Spleen (tissue), 11 donors: Measurements from ENCODE around the gene ZNF609. TPM values are rescaled to one million over a fixed set of nuclear protein-coding genes. Genes with fewer than 3 reads are reported as not detected.
A peak's percentile ranks its signal among the peaks of the same experiment; 100 is the strongest.

Experiments used
- DNase-seq: peaks from one replicate; pipeline ENCODE4 v3.0.0-alpha.2; 2020
- H3K27ac ChIP-seq, 8 donors: fragments of 200-600 bp; sonication (generic) in 7 of 8; 1 replicate in 4 of 8; 2 replicates in 4 of 8; pipeline versions ENCODE4 v1.5.0 to v1.8.0; 2016 to 2021; ENCODE audit warnings: inconsistent platforms in 4 of 8, mild to moderate bottlenecking in 4 of 8, moderate library complexity in 1 of 8
- H3K27me3 ChIP-seq, 7 donors: fragments of 200-600 bp; sonication (generic) in 6 of 7; replicated peaks in 1 of 7; 1 replicate in 4 of 7; 2 replicates in 3 of 7; pipeline versions ENCODE4 v1.5.0 to v1.8.0; 2016 to 2021; ENCODE audit warnings: inconsistent platforms in 3 of 7, mild to moderate bottlenecking in 1 of 7
- H3K36me3 ChIP-seq, 6 donors: fragments of 200-600 bp; sonication (generic) in 5 of 6; 1 replicate in 4 of 6; 2 replicates in 2 of 6; pipeline versions ENCODE4 v1.5.0 to v1.8.0; 2016 to 2021; ENCODE audit warnings: inconsistent platforms in 2 of 6
- H3K4me1 ChIP-seq, 6 donors: fragments of 200-600 bp; sonication (generic) in 5 of 6; 1 replicate in 3 of 6; 2 replicates in 3 of 6; pipeline versions ENCODE4 v1.5.0 to v1.8.0; 2016 to 2021; ENCODE audit warnings: inconsistent platforms in 3 of 6
- H3K4me3 ChIP-seq, 8 donors: fragments of 200-600 bp; sonication (generic) in 7 of 8; 1 replicate in 4 of 8; 2 replicates in 4 of 8; pipeline versions ENCODE4 v1.5.0 to v1.8.0; 2016 to 2021; ENCODE audit warnings: inconsistent platforms in 4 of 8, mild to moderate bottlenecking in 4 of 8, moderate library complexity in 2 of 8
- H3K9me3 ChIP-seq, 8 donors: fragments of 200-600 bp; sonication (generic) in 7 of 8; 1 replicate in 4 of 8; 2 replicates in 4 of 8; pipeline versions ENCODE4 v1.5.0 to v1.8.0; 2016 to 2021; ENCODE audit warnings: inconsistent platforms in 4 of 8
- CTCF ChIP-seq, 11 experiments: fragments of 200-600 bp in 7 of 11; fragments of 450-650 bp in 4 of 11; sonication (generic) in 4 of 11; IDR thresholded peaks in 8 of 11; conservative IDR thresholded peaks in 3 of 11; 1 replicate in 7 of 11; 2 replicates in 4 of 11; pipeline versions ENCODE4 v1.4.0 to v1.8.0; 2016 to 2021; ENCODE audit warnings: antibody characterized with exemption in 11 of 11, inconsistent platforms in 4 of 11, mild to moderate bottlenecking in 1 of 11
- POLR2A ChIP-seq, 3 donors: fragments of 450-650 bp; IDR thresholded peaks; one replicate each; pipeline ENCODE4 v1.5.1; 2017; ENCODE audit warnings: antibody characterized with exemption in 3 of 3, mild to moderate bottlenecking in 1 of 3
- POLR2AphosphoS5 ChIP-seq, 3 donors: sonication (generic); formaldehyde crosslinking; IDR thresholded peaks; one replicate each; pipeline ENCODE4 v1.5.1; 2017; ENCODE audit warnings: antibody characterized with exemption in 3 of 3
- WGBS, 5 donors: extraction: QIAGEN DNeasy Blood & Tissue Kit in 3 of 5; methylation state at CpG; one replicate each; pipeline versions ENCODE4 v1.1.5 to v1.1.7; 2013 to 2018; 5-methylcytosine and 5-hydroxymethylcytosine counted together
- intact Hi-C: fragments of 100-400 bp; cut with DNase I; formaldehyde crosslinking; loops from one replicate; pipeline ENCODE4 v1.15.0; 2023; ENCODE audit warnings: low total_unique reads
- polyA plus RNA-seq, 3 donors: library from polyadenylated mRNA; stranded (reverse); fragments of 200-250 nt; gene quantifications; one replicate each; pipeline ENCODE4 v1.2.1, GENCODE V29; 2013
- total RNA-seq, 7 donors: library from RNA; depleted of rRNA in 3 of 7; stranded (reverse); fragments of >200 nt in 3 of 7; fragmentation: NEBNext Ultra II Directional in 4 of 7; extraction: Animal tissue kit (Norgen Biotek cat#: 25700) in 4 of 7; gene quantifications; one replicate each; pipeline versions ENCODE4 v1.1.0 to v1.2.1, GENCODE V29; 2016 to 2021
- donor health status: healthy with polysubstance abuse.
- donor health status: DM: no; HTN: no; CAD: no; lungs with moderate emphysema.
- donor health status: DM: no; HTN: no; CAD: no.
- donor health status: Bipolar disorder and iron deficiency.
- donor health status: healthy.
- donor health status: DM: no; HTN: no; CAD: no.
- donor health status: DM: yes; HTN: yes; CAD: no.

ZNF609 gene
- total and polyA plus RNA-seq, 10 donors = 2.4 to 55.7 (median 38.8) TPM

DNA sequence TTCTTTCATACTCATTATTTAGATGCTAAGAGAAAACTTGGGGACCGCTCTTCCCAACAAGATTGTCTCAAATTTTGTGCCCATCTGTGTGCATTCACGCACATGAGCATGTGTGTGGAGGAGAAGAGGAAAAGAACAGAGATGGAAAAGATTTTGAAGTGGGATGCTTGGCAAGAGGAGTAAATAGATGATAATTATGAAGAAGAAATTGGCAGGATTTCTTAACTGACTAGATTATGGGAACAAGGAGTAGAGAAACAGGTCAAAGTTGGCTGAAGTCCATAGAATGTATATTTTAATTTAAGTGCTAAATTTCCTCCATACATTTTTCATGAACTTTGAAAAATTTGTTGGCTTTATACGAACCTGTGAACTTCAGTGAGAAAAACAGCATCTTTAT is 100.1 kb downstream of the ZNF609 start:
- Histone ChIP-seq H3K4me3 (no peak overlapping the region), H3K36me3 (peaks cover 0 to 11% (median 0%) of the 10 kb centered on the region in 6 donors), H3K27ac (no peak overlapping the region), H3K4me1 (peaks cover 12 to 50% (median 20%) of the 10 kb centered on the region in 6 donors), H3K27me3 (no peaks in the 10 kb centered on the region), H3K9me3 (no peaks in the 10 kb centered on the region)
- TF ChIP-seq POLR2AphosphoS5 (IDR thresholded peaks at IDR 0.05) (no peak), POLR2A (IDR thresholded peaks at IDR 0.05) (no peak), CTCF (IDR thresholded peaks at IDR 0.05 in 8 of 11, conservative IDR thresholded peaks at IDR 0.05 in 3 of 11) (no peak)
- intact Hi-C loops = no loop called here
- DNase-seq = no peak
- 92 to 97% (median 94%) methylated on average over 3 of the region's 3 CpGs for WGBS, 5 donors

GRCh38 chr15:64560998-64561397 is 100.6 kb downstream of the ZNF609 start:
- intact Hi-C loops = no loop called here
- peaks cover 0 to 11% (median 0%) of the 10 kb centered on the region in 6 donors for H3K36me3 ChIP-seq
- H3K4me1 ChIP-seq = peaks cover 12 to 53% (median 20%) of the 10 kb centered on the region in 6 donors
- TF ChIP-seq POLR2AphosphoS5 (IDR thresholded peaks at IDR 0.05) = no peak
- no peak for TF ChIP-seq POLR2A (IDR thresholded peaks at IDR 0.05)
- no peak for TF ChIP-seq CTCF (IDR thresholded peaks at IDR 0.05 in 8 of 11, conservative IDR thresholded peaks at IDR 0.05 in 3 of 11)
- no peaks in the 10 kb centered on the region for H3K27me3 ChIP-seq
- no peak overlapping the region for H3K27ac ChIP-seq
- DNase-seq = no peak
- H3K4me3 ChIP-seq = no peak overlapping the region
- 57 to 76% (median 63%) methylated on average over 2 of the region's 2 CpGs for WGBS, 5 donors
- H3K9me3 ChIP-seq = no peaks in the 10 kb centered on the region

DNA sequence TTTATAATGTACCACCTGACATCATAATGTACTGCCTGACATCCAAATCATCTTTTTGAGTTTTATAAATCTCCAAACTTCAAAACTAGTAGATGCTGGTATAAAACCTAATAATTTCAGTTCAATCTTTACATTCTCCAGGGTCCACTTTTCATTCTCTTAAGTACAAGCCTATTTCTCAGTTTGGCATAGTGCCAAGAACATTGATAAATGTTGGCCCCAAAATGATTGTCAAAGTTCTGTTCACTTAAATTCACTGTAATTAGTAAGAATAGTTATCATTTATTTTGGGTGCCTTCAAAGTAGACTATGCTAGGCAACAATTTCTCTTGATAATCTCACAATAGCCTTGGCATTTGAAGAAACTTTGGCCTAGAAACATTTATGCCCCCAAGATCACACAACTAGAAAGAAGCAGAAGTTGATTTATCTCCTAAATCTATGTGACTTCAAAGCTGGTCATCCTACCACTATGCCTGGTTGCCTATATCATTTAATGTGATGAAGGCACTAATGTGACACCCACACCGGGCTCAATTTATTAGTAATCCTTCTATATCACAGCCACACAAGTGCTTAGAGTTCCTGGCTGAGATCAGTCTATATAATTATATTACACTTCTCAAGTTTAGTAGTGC is 101.7 kb downstream of the ZNF609 start:
- H3K4me3 ChIP-seq = no peak overlapping the region
- H3K9me3 ChIP-seq = no peaks in the 10 kb centered on the region
- peaks cover 0 to 20% (median 0%) of the 10 kb centered on the region in 6 donors for H3K36me3 ChIP-seq
- no peaks in the 10 kb centered on the region for H3K27me3 ChIP-seq
- no peak for TF ChIP-seq CTCF (IDR thresholded peaks at IDR 0.05 in 8 of 11, conservative IDR thresholded peaks at IDR 0.05 in 3 of 11)
- no peak for TF ChIP-seq POLR2A (IDR thresholded peaks at IDR 0.05)
- TF ChIP-seq POLR2AphosphoS5 (IDR thresholded peaks at IDR 0.05) = no peak
- H3K27ac ChIP-seq = no peak overlapping the region
- DNase-seq = no peak
- WGBS, 5 donors = 83 to 96% (median 90%) methylated on average over 1 of the region's 1 CpG
- H3K4me1 ChIP-seq = peaks cover 18 to 64% (median 28%) of the 10 kb centered on the region in 6 donors
- intact Hi-C loops = no loop called here

DNA sequence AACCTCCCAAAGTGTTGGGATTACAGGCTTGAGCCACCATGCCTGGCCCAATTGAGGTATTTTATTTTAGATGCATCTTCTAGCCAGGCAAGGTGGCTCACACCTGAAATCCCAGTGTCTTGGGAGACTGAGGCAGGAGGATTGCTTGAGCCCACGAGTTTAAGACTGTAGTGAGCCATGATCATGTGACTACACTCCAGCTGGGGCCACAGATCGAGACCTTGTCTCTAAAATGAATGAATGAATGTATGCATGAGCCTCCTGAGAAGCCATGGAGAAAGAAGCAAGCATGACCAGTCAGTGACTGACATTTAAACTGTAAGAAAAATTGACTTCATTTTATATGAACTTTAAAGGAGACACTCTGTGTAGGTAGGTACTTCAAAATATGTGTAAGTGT is 105.7 kb downstream of the ZNF609 start:
- no peak for TF ChIP-seq POLR2A (IDR thresholded peaks at IDR 0.05)
- TF ChIP-seq CTCF (IDR thresholded peaks at IDR 0.05 in 8 of 11, conservative IDR thresholded peaks at IDR 0.05 in 3 of 11) = no peak
- no peak for TF ChIP-seq POLR2AphosphoS5 (IDR thresholded peaks at IDR 0.05)
- peaks cover 0 to 28% (median 0%) of the 10 kb centered on the region in 6 donors for H3K36me3 ChIP-seq
- H3K27ac ChIP-seq = peak overlapping the region in 1 of 8 donors; percentile 22
- DNase-seq = no peak
- no peaks in the 10 kb centered on the region for H3K27me3 ChIP-seq
- peaks cover 4 to 71% (median 21%) of the 10 kb centered on the region in 6 donors for H3K4me1 ChIP-seq
- no peaks in the 10 kb centered on the region for H3K9me3 ChIP-seq
- 74 to 90% (median 83%) methylated on average over 2 of the region's 2 CpGs for WGBS, 5 donors
- H3K4me3 ChIP-seq = no peak overlapping the region
- intact Hi-C loops = no loop called here
